IPS-18c (cell line): ENCODE data around the gene LMAN1L.

Source experiments
- H3K4me3 ChIP-seq: 2 replicates; pipeline ENCODE4 v1.7.0; 2013; ENCODE audit warnings: low read depth, mild to moderate bottlenecking, low read length, moderate library complexity; ENCODE audit not compliant: insufficient read depth
- H3K9me3 ChIP-seq: one replicate; pipeline ENCODE4 v1.6.1; 2013; ENCODE audit warnings: mild to moderate bottlenecking, low read length, moderate library complexity; ENCODE audit not compliant: control insufficient read depth, insufficient read depth

The LMAN1L gene

GRCh38 chr15:74790080-74790916 is 22.3 kb upstream of the LMAN1L start:
- no peak overlapping the region for H3K4me3 ChIP-seq

GRCh38 chr15:74791007-74791406 is 21.6 kb upstream of the LMAN1L start:
- H3K9me3 ChIP-seq: no peaks in the 10 kb centered on the region
- no peak overlapping the region for H3K4me3 ChIP-seq

More at GRCh38 chr15:74790080-74790916, 22.3 kb upstream of the LMAN1L start:
- H3K9me3 ChIP-seq: no peaks in the 10 kb centered on the region

GRCh38 chr15:74791667-74792066 is 21.0 kb upstream of the LMAN1L start:
- no peak overlapping the region for H3K4me3 ChIP-seq
- H3K9me3 ChIP-seq: no peaks in the 10 kb centered on the region

GRCh38 chr15:74792227-74793016 is 20.2 kb upstream of the LMAN1L start:
- no peak overlapping the region for H3K4me3 ChIP-seq
- H3K9me3 ChIP-seq: no peaks in the 10 kb centered on the region

GRCh38 chr15:74793135-74794028 is 19.3 kb upstream of the LMAN1L start:
- H3K9me3 ChIP-seq: no peaks in the 10 kb centered on the region
- H3K4me3 ChIP-seq: no peak overlapping the region

- Histone ChIP-seq H3K4me3 (no peak overlapping the region), H3K9me3 (no peaks in the 10 kb centered on the region)
Observed at GRCh38 chr15:74794248-74794969, 18.2 kb upstream of the LMAN1L start.

GRCh38 chr15:74794970-74795349 is 17.7 kb upstream of the LMAN1L start:
- Histone ChIP-seq H3K4me3 (no peak overlapping the region), H3K9me3 (no peaks in the 10 kb centered on the region)

GRCh38 chr15:74795966-74796625 is 16.5 kb upstream of the LMAN1L start:
- H3K4me3 ChIP-seq: no peak overlapping the region
- H3K9me3 ChIP-seq: no peaks in the 10 kb centered on the region

- no peaks in the 10 kb centered on the region for H3K9me3 ChIP-seq
- no peak overlapping the region for H3K4me3 ChIP-seq
Observed at GRCh38 chr15:74798388-74799254, 14.0 kb upstream of the LMAN1L start.

GRCh38 chr15:74799255-74799855 is 13.3 kb upstream of the LMAN1L start:
- H3K9me3 ChIP-seq: no peaks in the 10 kb centered on the region
- H3K4me3 ChIP-seq: no peak overlapping the region

GRCh38 chr15:74799856-74800558 is 12.6 kb upstream of the LMAN1L start:
- Histone ChIP-seq H3K4me3 (no peak overlapping the region), H3K9me3 (no peaks in the 10 kb centered on the region)

GRCh38 chr15:74800559-74801094 is 12.0 kb upstream of the LMAN1L start:
- H3K4me3 ChIP-seq: no peak overlapping the region
- no peaks in the 10 kb centered on the region for H3K9me3 ChIP-seq

GRCh38 chr15:74801311-74801997 is 11.2 kb upstream of the LMAN1L start:
- no peak overlapping the region for H3K4me3 ChIP-seq
- peaks cover 2% of the 10 kb centered on the region for H3K9me3 ChIP-seq

- Histone ChIP-seq H3K9me3 (peaks cover 2% of the 10 kb centered on the region), H3K4me3 (no peak overlapping the region)
Observed at GRCh38 chr15:74802290-74802689, 10.3 kb upstream of the LMAN1L start.
